Central memory CD8-positive, alpha-beta T cell (primary cell): ENCODE data around the gene ZNF853.
"Not testable (repeated sequence)": the region's sequence is repeated elsewhere in the genome, so short reads cannot be mapped to it uniquely, and the experiment has no call there.

Source experiments
- ATAC-seq: fragments of 150-1000 bp; cut with Tn5 transposase; replicated peaks from 2 replicates; pipeline ENCODE4 v1.10.0; 2022; ENCODE audit warnings: mild to moderate bottlenecking, moderate FRiP score, moderate number of reproducible peaks; ENCODE audit not compliant: poor library complexity, severe bottlenecking; ENCODE audit errors: extremely low read depth
- DNase-seq, 2 donors: peaks; one replicate each; pipeline ENCODE4 v3.0.0; 2021; ENCODE audit warnings: low spot score in 2 of 2
- H3K27ac Mint-ChIP-seq: one replicate; pipeline ENCODE4 v1.8.0; 2022; ENCODE audit warnings: low read depth, mild to moderate bottlenecking, moderate library complexity, mixed read lengths
- H3K27me3 Mint-ChIP-seq: one replicate; pipeline ENCODE4 v1.8.0; 2022; ENCODE audit warnings: mixed read lengths
- H3K36me3 Mint-ChIP-seq: one replicate; pipeline ENCODE4 v1.8.0; 2022; ENCODE audit warnings: mild to moderate bottlenecking, moderate library complexity, mixed read lengths; ENCODE audit not compliant: insufficient read depth
- H3K4me1 Mint-ChIP-seq: one replicate; pipeline ENCODE4 v1.8.0; 2022; ENCODE audit warnings: mixed read lengths
- H3K4me3 Mint-ChIP-seq: one replicate; pipeline ENCODE4 v1.8.0; 2022; ENCODE audit warnings: mild to moderate bottlenecking, moderate library complexity, mixed read lengths
- H3K9me3 Mint-ChIP-seq: one replicate; pipeline ENCODE4 v1.8.0; 2022; ENCODE audit warnings: mixed read lengths

The ZNF853 gene

DNA sequence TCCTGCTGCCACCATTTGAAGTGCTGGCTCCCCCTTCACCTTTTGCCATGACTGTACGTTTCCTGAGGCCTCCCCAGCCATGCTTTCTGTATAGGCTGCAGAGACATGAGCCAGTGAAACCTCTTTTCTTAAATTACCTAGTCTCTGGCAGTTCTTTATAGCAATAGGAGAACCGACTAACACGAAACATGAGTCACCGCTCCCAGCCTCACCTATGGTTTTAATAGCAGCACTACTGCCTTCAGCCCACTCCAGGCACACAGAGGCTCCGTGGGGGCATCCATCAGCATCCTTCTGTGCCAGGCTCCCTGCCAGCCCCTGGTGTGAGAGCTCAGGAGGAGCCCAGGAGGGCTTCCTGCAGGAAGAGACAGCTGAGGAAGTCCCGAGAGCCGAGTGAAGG lies 16.2 kb downstream of the ZNF853 start:
- H3K36me3 Mint-ChIP-seq, result peaks cover 5% of the 10 kb centered on the region
- H3K9me3 Mint-ChIP-seq, result no peaks in the 10 kb centered on the region
- no peak overlapping the region for H3K27ac Mint-ChIP-seq
- no peak for ATAC-seq
- no peaks in the 10 kb centered on the region for H3K27me3 Mint-ChIP-seq
- DNase-seq, result no peak
- peaks cover 6% of the 10 kb centered on the region for H3K4me1 Mint-ChIP-seq
- H3K4me3 Mint-ChIP-seq, result no peak overlapping the region

DNA sequence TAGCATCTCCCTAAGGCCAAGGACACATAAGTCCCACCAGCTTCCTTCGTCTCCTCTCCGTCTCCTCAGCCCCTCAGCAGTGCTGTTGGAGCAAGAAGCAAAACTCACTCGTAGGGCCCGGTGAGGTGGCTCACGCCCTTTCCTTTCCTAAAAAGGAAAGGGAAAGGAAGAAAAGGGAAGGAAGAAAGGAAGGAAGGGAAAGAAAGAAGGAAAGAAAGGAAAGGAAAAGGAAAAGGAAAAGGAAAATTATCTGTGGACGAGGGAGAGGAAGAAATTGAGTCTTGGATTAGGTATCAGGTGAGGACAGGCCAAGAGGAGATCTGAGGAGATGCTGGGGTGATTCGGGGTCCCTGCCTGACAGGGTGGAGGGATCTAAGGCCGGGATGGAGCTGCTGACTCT lies 18.6 kb downstream of the ZNF853 start:
- ATAC-seq (no peak), DNase-seq (no peak)
- Mint-ChIP-seq H3K9me3 (no peaks in the 10 kb centered on the region), H3K4me3 (no peak overlapping the region), H3K4me1 (peaks cover 14% of the 10 kb centered on the region), H3K36me3 (peaks cover 7% of the 10 kb centered on the region), H3K27ac (no peak overlapping the region), H3K27me3 (no peaks in the 10 kb centered on the region)

- H3K36me3 Mint-ChIP-seq, ATAC-seq, H3K4me3 Mint-ChIP-seq, H3K27me3 Mint-ChIP-seq, H3K9me3 Mint-ChIP-seq, H3K27ac Mint-ChIP-seq, DNase-seq: not testable (repeated sequence)
- peaks cover 24% of the 10 kb centered on the region for H3K4me1 Mint-ChIP-seq
Observed at GRCh38 chr7:6634971-6635370, 19.6 kb downstream of the ZNF853 start.

DNA sequence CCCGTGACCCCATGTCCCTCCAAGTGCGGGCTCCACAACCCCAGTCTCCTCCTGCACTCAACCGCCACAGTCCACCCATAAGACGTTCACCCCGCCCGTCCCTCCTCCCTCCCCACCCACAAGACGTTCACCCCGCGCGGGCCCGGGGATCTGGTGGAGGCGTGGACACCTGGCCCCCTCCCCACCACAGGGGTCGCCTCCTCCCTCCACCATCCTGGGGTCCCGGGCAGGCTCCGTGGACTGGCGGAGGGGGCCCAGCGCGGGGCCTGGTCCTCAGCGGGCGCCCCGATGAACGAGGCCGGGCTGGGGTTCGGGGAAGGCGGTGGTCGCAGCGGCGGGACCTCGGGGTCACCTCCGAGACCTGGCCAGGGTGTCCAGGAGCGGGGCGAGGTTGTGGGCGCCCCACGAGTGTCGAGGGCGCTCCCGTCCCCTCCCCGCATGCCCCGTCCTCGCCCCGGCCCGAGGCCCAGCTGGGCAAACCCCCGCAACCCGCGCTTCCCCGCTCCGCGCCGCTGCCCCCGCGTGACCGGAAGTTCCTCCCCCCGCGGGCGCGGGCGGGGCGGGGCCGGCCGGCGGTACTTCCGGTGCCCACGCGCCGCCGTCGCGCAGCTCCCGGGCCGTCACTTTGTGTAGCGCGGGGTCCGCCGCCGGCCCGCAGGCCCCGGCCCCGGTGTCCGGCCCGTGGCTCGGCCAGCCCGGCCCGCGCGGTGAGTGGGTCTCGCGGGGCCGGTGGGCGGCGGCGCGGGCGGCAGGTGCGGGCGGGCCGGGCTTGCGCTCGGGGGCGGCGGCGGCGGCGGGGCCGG lies 21.5 kb downstream of the ZNF853 start, which contains the start of gene ZNF316:
TSS of gene ZNF316 (plus strand) at position 578 of the 803 bp plus-strand sequence. CDS start 5,092 bp downstream, outside the sequence.
- H3K36me3 Mint-ChIP-seq, result peaks cover 15% of the 10 kb centered on the region
- ATAC-seq (peak; percentile 24), DNase-seq (peak in 1 of 2 donors; percentile 37)
- no peaks in the 10 kb centered on the region for H3K9me3 Mint-ChIP-seq
- no peaks in the 10 kb centered on the region for H3K27me3 Mint-ChIP-seq
- peak within 1 kb of the TSS; percentile 82 for H3K27ac Mint-ChIP-seq
- peaks cover 28% of the 10 kb centered on the region for H3K4me1 Mint-ChIP-seq
- H3K4me3 Mint-ChIP-seq, result peak within 1 kb of the TSS; percentile 81

DNA sequence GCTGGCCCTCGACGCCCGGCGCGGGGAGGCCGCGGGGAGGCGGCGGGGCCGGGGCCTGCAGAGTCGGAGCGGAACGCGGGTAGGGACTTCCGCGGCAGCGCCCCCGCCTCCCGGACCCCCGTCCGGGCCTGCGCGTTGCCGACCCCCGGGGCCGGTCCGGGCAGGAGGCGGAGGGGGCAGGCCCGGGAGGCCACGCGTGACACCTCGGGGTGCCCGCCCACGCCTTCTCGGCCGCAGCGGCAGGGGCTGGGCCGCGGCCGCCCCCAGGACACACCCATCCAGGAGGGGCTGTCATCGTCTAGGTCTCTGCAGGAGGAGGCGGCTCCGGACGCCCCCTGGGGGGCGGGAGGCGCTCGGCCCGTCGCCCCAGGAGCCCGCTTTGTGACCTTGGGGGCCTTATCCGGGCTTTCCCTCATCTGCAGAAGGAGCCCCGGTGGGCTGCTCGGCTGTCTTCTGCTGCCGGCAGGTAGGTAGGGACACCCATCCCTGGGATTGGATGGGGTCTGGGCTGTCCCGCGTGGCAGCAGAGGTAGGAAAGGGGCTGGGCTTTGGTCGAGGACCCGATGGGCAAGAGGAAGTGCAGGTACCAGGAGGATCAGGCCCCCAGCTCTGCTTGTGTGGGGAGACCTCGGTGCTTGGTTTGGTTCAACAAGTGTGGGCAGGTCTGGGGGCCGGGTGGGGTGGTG lies 22.3 kb downstream of the ZNF853 start:
- H3K27me3 Mint-ChIP-seq, result no peaks in the 10 kb centered on the region
- H3K9me3 Mint-ChIP-seq, result no peaks in the 10 kb centered on the region
- H3K4me1 Mint-ChIP-seq, result peaks cover 28% of the 10 kb centered on the region
- ATAC-seq (peak; percentile 59), DNase-seq (peak; percentile 37 to 40)
- peak overlapping the region; percentile 81 for H3K4me3 Mint-ChIP-seq
- peaks cover 18% of the 10 kb centered on the region for H3K36me3 Mint-ChIP-seq
- peak overlapping the region; percentile 82 for H3K27ac Mint-ChIP-seq

GRCh38 chr7:6639032-6639431 lies 23.6 kb downstream of the ZNF853 start:
- H3K9me3 Mint-ChIP-seq, result no peaks in the 10 kb centered on the region
- peaks cover 18% of the 10 kb centered on the region for H3K36me3 Mint-ChIP-seq
- peak overlapping the region; percentile 81 for H3K4me3 Mint-ChIP-seq
- ATAC-seq (no peak), DNase-seq (no peak)
- H3K4me1 Mint-ChIP-seq, result peaks cover 28% of the 10 kb centered on the region
- H3K27ac Mint-ChIP-seq, result peak overlapping the region; percentile 82
- no peaks in the 10 kb centered on the region for H3K27me3 Mint-ChIP-seq

GRCh38 chr7:6639627-6640026 lies 24.2 kb downstream of the ZNF853 start:
- Mint-ChIP-seq H3K9me3 (no peaks in the 10 kb centered on the region), H3K4me1 (peaks cover 28% of the 10 kb centered on the region), H3K27ac (peak overlapping the region; percentile 82), H3K36me3 (peaks cover 18% of the 10 kb centered on the region), H3K4me3 (peak overlapping the region; percentile 36), H3K27me3 (no peaks in the 10 kb centered on the region)
- ATAC-seq (no peak), DNase-seq (no peak)

- Mint-ChIP-seq H3K4me3 (peak overlapping the region; percentile 36), H3K9me3 (no peaks in the 10 kb centered on the region), H3K36me3 (peaks cover 25% of the 10 kb centered on the region), H3K4me1 (peaks cover 28% of the 10 kb centered on the region), H3K27ac (peak overlapping the region; percentile 82), H3K27me3 (no peaks in the 10 kb centered on the region)
- DNase-seq (no peak), ATAC-seq (no peak)
Observed at GRCh38 chr7:6640246-6640721, 24.9 kb downstream of the ZNF853 start.

GRCh38 chr7:6641305-6642035 lies 26.1 kb downstream of the ZNF853 start:
- peaks cover 28% of the 10 kb centered on the region for H3K4me1 Mint-ChIP-seq
- ATAC-seq (no peak), DNase-seq (no peak)
- no peak overlapping the region for H3K4me3 Mint-ChIP-seq
- H3K27ac Mint-ChIP-seq, result peak overlapping the region; percentile 13
- H3K9me3 Mint-ChIP-seq, result no peaks in the 10 kb centered on the region
- peaks cover 27% of the 10 kb centered on the region for H3K36me3 Mint-ChIP-seq
- no peaks in the 10 kb centered on the region for H3K27me3 Mint-ChIP-seq

DNA sequence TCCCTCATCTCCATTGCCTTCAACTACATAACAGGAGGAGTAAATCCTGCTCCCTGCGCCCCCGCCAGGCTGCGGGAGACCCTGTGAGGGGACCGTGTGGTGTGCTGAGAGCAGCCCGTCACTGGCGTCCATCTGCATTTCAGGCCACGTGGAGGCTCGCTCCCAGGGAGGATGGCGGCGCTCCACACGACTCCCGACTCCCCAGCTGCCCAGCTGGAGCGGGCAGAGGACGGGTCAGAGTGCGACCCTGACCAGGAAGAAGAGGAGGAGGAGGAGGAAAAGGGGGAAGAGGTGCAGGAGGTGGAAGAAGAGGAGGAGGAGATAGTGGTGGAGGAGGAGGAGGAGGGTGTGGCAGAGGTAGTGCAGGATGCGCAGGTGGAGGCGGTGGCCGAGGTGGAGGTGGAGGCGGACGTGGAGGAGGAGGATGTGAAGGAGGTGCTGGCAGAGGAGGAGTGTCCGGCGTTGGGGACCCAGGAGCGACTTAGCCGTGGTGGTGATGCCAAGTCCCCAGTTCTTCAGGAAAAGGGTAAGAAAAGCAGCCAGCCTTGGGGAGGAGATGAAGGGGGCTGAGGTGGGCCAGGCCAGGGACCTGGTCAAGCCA lies 26.9 kb downstream of the ZNF853 start:
- Mint-ChIP-seq H3K36me3 (peaks cover 27% of the 10 kb centered on the region), H3K4me3 (no peak overlapping the region), H3K27ac (peak overlapping the region; percentile 13), H3K9me3 (no peaks in the 10 kb centered on the region), H3K4me1 (peaks cover 28% of the 10 kb centered on the region), H3K27me3 (no peaks in the 10 kb centered on the region)
- no peak for DNase-seq
- no peak for ATAC-seq

DNA sequence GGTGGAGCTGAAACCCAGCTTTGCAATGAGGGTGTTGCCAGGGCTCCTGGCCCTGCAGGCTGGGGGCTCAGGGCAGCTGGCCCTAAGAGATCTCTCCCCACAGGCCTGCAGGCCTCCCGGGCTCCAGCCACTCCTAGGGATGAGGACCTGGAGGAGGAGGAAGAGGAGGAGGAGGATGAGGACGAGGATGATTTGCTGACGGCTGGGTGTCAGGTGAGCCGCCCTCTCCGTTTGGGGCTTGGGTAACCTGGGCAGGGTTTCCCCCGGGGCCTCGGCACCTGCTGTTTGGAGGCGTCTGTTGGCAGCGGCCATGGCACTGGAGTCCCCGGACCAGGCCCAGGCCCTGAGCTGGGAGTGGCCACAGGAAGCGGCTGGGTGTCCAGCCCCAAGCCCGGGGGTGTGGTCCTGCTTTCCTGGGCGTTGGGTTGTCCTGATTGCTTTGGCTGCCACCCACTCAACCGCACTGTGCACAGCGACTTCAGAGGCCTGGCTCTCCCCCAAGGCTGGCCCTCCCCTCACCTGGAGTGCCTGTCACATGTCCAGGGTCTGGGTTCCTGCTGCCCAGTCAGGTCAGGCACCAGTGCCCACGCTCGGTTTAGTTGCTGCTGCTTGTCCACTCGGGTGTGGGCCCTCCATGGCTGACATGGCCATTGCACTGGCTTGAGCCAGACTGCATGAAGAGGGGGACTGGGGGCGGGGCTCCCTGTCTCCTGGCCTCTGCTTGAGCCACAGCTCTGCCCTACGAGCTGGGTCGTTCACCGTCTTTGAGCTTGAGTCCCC lies 27.6 kb downstream of the ZNF853 start:
- DNase-seq (no peak), ATAC-seq (no peak)
- Mint-ChIP-seq H3K36me3 (peaks cover 29% of the 10 kb centered on the region), H3K4me3 (no peak overlapping the region), H3K27ac (no peak overlapping the region), H3K4me1 (peaks cover 24% of the 10 kb centered on the region), H3K27me3 (no peaks in the 10 kb centered on the region), H3K9me3 (no peaks in the 10 kb centered on the region)
